Epithelial cell of esophagus (primary cell): ENCODE results near the gene FRMD5.

Experiments
- DNase-seq: peaks from one replicate; pipeline ENCODE4 v3.0.0; 2010; ENCODE audit warnings: low read depth
- H3K4me3 ChIP-seq: 2 replicates; pipeline ENCODE4 v1.5.1; 2011; ENCODE audit warnings: mild to moderate bottlenecking, low read length, control low read depth
- TF ChIP-seq, protein P1 (sequence below): IDR thresholded peaks from 2 replicates; pipeline ENCODE4 v1.5.1; 2011; ENCODE audit warnings: low read depth, mild to moderate bottlenecking, low read length, control low read depth, inconsistent platforms; ENCODE audit not compliant: insufficient read depth; ENCODE audit errors: missing control alignments

FRMD5 gene

GRCh38 chr15:43901495-43901894 lies 293.6 kb downstream of the FRMD5 start:
- TF ChIP-seq, protein P1, sequence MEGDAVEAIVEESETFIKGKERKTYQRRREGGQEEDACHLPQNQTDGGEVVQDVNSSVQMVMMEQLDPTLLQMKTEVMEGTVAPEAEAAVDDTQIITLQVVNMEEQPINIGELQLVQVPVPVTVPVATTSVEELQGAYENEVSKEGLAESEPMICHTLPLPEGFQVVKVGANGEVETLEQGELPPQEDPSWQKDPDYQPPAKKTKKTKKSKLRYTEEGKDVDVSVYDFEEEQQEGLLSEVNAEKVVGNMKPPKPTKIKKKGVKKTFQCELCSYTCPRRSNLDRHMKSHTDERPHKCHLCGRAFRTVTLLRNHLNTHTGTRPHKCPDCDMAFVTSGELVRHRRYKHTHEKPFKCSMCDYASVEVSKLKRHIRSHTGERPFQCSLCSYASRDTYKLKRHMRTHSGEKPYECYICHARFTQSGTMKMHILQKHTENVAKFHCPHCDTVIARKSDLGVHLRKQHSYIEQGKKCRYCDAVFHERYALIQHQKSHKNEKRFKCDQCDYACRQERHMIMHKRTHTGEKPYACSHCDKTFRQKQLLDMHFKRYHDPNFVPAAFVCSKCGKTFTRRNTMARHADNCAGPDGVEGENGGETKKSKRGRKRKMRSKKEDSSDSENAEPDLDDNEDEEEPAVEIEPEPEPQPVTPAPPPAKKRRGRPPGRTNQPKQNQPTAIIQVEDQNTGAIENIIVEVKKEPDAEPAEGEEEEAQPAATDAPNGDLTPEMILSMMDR, result no peak
- no peak for DNase-seq
- H3K4me3 ChIP-seq, result no peak overlapping the region

DNA sequence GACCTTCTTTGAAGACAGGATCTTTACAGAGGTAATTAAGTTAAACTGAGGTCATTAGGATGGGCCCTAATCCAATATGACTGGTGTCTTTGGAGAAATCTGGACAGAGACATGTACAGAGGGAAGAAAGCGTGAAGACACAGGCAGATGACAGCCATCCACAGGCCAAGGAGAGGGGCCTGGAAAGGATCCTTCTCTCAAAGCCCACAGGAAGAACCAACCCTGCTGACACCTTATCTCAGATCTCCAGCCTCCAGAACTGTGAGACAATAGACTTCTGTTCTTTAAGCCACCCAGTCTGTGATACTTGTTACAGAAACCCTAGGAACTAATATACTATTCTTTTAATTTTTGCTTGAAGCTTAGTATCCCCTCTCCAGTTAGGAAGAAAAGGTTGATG lies 294.1 kb downstream of the FRMD5 start:
- TF ChIP-seq, protein P1, result no peak
- H3K4me3 ChIP-seq, result no peak overlapping the region
- DNase-seq, result no peak

- H3K4me3 ChIP-seq, result no peak overlapping the region
- TF ChIP-seq, protein P1, result no peak
- no peak for DNase-seq
Observed at GRCh38 chr15:43899928-43900327, 295.1 kb downstream of the FRMD5 start.

DNA sequence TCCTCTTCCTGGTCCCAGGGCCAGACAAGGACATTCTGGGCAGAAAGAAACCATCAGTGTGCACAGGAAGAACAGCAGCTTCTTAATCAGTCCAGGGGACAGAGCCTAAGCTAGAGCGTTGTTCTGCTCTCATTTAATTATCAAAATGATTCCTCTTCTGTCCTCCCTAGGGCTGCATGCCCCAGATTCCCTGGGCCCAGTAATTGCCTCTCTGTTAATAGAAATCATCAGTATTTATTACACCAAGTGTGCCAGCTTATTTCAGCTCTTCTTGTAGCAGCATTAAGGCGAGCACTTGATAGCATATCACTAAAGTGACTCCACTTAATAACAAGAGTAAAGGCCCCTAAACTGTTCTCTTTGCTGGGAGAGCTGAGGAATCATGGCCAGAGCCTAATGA lies 296.2 kb downstream of the FRMD5 start:
- TF ChIP-seq, protein P1, result no peak
- no peak overlapping the region for H3K4me3 ChIP-seq
- no peak for DNase-seq

DNA sequence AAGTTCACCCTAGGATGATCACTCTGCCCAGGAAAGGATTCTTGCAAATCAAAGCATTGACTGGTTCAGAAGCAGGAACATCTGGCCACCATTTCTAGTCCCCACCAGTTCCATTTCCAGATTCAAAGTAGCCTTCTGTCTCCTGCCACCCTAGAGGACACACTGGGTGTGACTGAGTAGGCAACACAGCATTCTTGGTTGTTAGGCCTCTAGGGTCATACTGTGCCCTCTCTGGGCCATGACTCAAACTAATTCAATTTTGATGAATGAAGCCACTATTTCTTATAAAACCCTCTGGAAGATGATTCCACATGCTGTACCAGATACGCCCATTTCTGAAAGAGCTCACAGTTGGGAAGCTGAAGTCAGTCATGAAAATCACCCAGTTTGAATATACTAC lies 298.5 kb downstream of the FRMD5 start:
- TF ChIP-seq, protein P1, result no peak
- no peak overlapping the region for H3K4me3 ChIP-seq
- DNase-seq, result no peak

GRCh38 chr15:43895586-43895985 lies 299.5 kb downstream of the FRMD5 start:
- TF ChIP-seq, protein P1, result no peak
- no peak overlapping the region for H3K4me3 ChIP-seq
- DNase-seq, result no peak

DNA sequence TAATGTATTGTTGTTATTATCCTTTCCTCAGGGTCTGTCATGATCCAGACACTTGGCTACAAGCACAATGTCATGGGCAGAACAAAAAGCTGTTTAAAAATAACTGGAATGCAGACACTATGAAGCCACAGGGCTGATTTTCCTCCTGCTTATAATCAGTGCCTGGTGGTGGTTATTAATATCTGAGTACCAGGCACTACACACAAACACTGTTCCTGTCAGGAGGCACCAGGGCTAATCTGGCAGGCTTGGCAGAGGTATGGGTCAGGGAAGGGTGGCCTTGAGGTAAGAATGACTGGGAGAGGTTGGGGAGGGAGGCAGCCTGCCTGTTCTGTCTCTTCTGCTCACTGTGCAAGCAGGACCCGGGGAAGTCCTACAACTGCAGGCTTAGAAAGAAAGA lies 301.1 kb downstream of the FRMD5 start:
- H3K4me3 ChIP-seq, result no peak overlapping the region
- no peak for DNase-seq
- TF ChIP-seq, protein P1, result no peak
